H9 (cell line): ENCODE data around the gene ATF7. TPM values are rescaled to one million over a fixed set of nuclear protein-coding genes. Genes with fewer than 3 reads are reported as not detected.

Experiments used
- DNase-seq: peaks from one replicate; pipeline ENCODE4 v3.0.0-alpha.2; 2017
- H2AFZ ChIP-seq: one replicate; pipeline ENCODE4 v1.6.1; 2013; ENCODE audit warnings: mild to moderate bottlenecking, low read length, control low read depth, moderate library complexity
- H2AK5ac ChIP-seq: 2 replicates; pipeline ENCODE4 v1.6.1; 2013; ENCODE audit warnings: low read length, control low read depth, mixed read lengths; ENCODE audit not compliant: insufficient read length
- H2BK120ac ChIP-seq: one replicate; pipeline ENCODE4 v1.6.1; 2013; ENCODE audit warnings: low read depth, mild to moderate bottlenecking, low read length, control low read depth, inconsistent platforms; ENCODE audit not compliant: poor library complexity, severe bottlenecking
- H2BK12ac ChIP-seq: 2 replicates; pipeline ENCODE4 v1.6.1; 2013; ENCODE audit warnings: low read length, control low read depth, mixed read lengths, low read depth; ENCODE audit not compliant: insufficient read length
- H2BK15ac ChIP-seq: 2 replicates; pipeline ENCODE4 v1.6.1; 2013; ENCODE audit warnings: low read depth, low read length, control low read depth
- H2BK20ac ChIP-seq: one replicate; pipeline ENCODE4 v1.6.1; 2013; ENCODE audit warnings: low read depth, mild to moderate bottlenecking, low read length, control low read depth, inconsistent platforms; ENCODE audit not compliant: poor library complexity, severe bottlenecking
- H2BK5ac ChIP-seq: 2 replicates; pipeline ENCODE4 v1.6.1; 2013; ENCODE audit warnings: low read length, control low read depth, mixed read lengths; ENCODE audit not compliant: insufficient read length
- H3K14ac ChIP-seq: 2 replicates; pipeline ENCODE4 v1.6.1; 2013; ENCODE audit warnings: low read length, control low read depth; ENCODE audit not compliant: insufficient read depth
- H3K18ac ChIP-seq: 2 replicates; pipeline ENCODE4 v1.6.1; 2013; ENCODE audit warnings: low read depth, mild to moderate bottlenecking, mixed read lengths, low read length, control low read depth; ENCODE audit not compliant: insufficient read length
- H3K23ac ChIP-seq: 2 replicates; pipeline ENCODE4 v1.6.1; 2013; ENCODE audit warnings: low read length, control low read depth, mixed read lengths, low read depth; ENCODE audit not compliant: insufficient read length
- H3K23me2 ChIP-seq: 2 replicates; pipeline ENCODE4 v1.6.1; 2013; ENCODE audit warnings: low read depth, mild to moderate bottlenecking, mixed read lengths, low read length, control low read depth; ENCODE audit not compliant: insufficient read length, poor library complexity, severe bottlenecking
- H3K27ac ChIP-seq: 2 replicates; pipeline ENCODE4 v1.5.1; 2013; ENCODE audit warnings: low read length, control low read depth, mixed read lengths, low read depth; ENCODE audit not compliant: insufficient read length
- H3K27me3 ChIP-seq: 2 replicates; pipeline ENCODE4 v1.6.1; 2013; ENCODE audit warnings: low read length, control low read depth, inconsistent platforms; ENCODE audit not compliant: insufficient read depth
- H3K4ac ChIP-seq: 2 replicates; pipeline ENCODE4 v1.6.1; 2013; ENCODE audit warnings: low read depth, mild to moderate bottlenecking, control low read depth, inconsistent platforms, low read length, moderate library complexity
- H3K4me1 ChIP-seq: 2 replicates; pipeline ENCODE4 v1.6.1; 2013; ENCODE audit warnings: low read length, control low read depth, inconsistent platforms; ENCODE audit not compliant: insufficient read depth
- H3K4me2 ChIP-seq: 2 replicates; pipeline ENCODE4 v1.6.1; 2013; ENCODE audit warnings: low read length, control low read depth, mixed read lengths; ENCODE audit not compliant: insufficient read length, insufficient read depth
- H3K56ac ChIP-seq: 2 replicates; pipeline ENCODE4 v1.6.1; 2013; ENCODE audit warnings: low read depth, mild to moderate bottlenecking, mixed read lengths, low read length, control low read depth; ENCODE audit not compliant: insufficient read length
- H3K79me1 ChIP-seq: 2 replicates; pipeline ENCODE4 v1.6.1; 2013; ENCODE audit warnings: low read depth, mild to moderate bottlenecking, moderate library complexity, low read length, control low read depth, inconsistent platforms; ENCODE audit not compliant: insufficient read depth, poor library complexity, severe bottlenecking
- H3K79me2 ChIP-seq: 2 replicates; pipeline ENCODE4 v1.6.1; 2013; ENCODE audit warnings: low read length, control low read depth, inconsistent platforms; ENCODE audit not compliant: insufficient read depth
- H3K9ac ChIP-seq: 2 replicates; pipeline ENCODE4 v1.6.1; 2013; ENCODE audit warnings: low read length, control low read depth, mixed read lengths; ENCODE audit not compliant: insufficient read length; ENCODE audit errors: extremely low read depth
- H3K9me3 ChIP-seq: one replicate; pipeline ENCODE4 v1.6.1; 2013; ENCODE audit warnings: low read depth, low read length, inconsistent platforms; ENCODE audit not compliant: control insufficient read depth
- H3T11ph ChIP-seq: one replicate; pipeline ENCODE4 v1.6.1; 2013; ENCODE audit warnings: mild to moderate bottlenecking, low read length, control low read depth, inconsistent platforms
- H4K20me1 ChIP-seq: one replicate; pipeline ENCODE4 v1.6.1; 2013; ENCODE audit not compliant: control insufficient read depth, insufficient read length, insufficient read depth
- H4K5ac ChIP-seq: 2 replicates; pipeline ENCODE4 v1.6.1; 2013; ENCODE audit warnings: low read depth, mild to moderate bottlenecking, mixed read lengths, low read length, control low read depth; ENCODE audit not compliant: insufficient read length
- H4K8ac ChIP-seq: replicated peaks from 2 replicates; pipeline ENCODE4 v1.6.1; 2013; ENCODE audit warnings: low read length, control low read depth, mixed read lengths, low read depth; ENCODE audit not compliant: insufficient read length
- H4K91ac ChIP-seq: 2 replicates; pipeline ENCODE4 v1.6.1; 2013; ENCODE audit warnings: low read depth, mild to moderate bottlenecking, moderate library complexity, mixed read lengths, low read length, control low read depth; ENCODE audit not compliant: insufficient read length
- H3K27ac Mint-ChIP-seq, 3 experiments: 2 replicates in 2 of 3; 3 replicates in 1 of 3; pipeline ENCODE4 v1.8.0; 2020 to 2021; ENCODE audit warnings: mixed read lengths in 3 of 3, mild to moderate bottlenecking in 1 of 3, moderate library complexity in 1 of 3
- H3K27me3 Mint-ChIP-seq: 2 replicates; pipeline ENCODE4 v1.8.0; 2021; ENCODE audit warnings: low read depth, mild to moderate bottlenecking, moderate library complexity, mixed read lengths
- H3K36me3 Mint-ChIP-seq, 3 experiments: 2 replicates in 2 of 3; 3 replicates in 1 of 3; pipeline ENCODE4 v1.8.0; 2020 to 2021; ENCODE audit warnings: low read depth in 3 of 3, mixed read lengths in 3 of 3; ENCODE audit not compliant: insufficient read depth in 1 of 3
- H3K4me1 Mint-ChIP-seq, 2 experiments: 2 replicates each; pipeline ENCODE4 v1.8.0; 2020; ENCODE audit warnings: mixed read lengths in 2 of 2
- H3K4me3 Mint-ChIP-seq, 2 experiments: 2 replicates in 1 of 2; 3 replicates in 1 of 2; pipeline ENCODE4 v1.8.0; 2020 to 2021; ENCODE audit warnings: mild to moderate bottlenecking in 2 of 2, mixed read lengths in 2 of 2, moderate library complexity in 1 of 2
- H3K9me3 Mint-ChIP-seq, 2 experiments: 2 replicates in 1 of 2; 3 replicates in 1 of 2; pipeline ENCODE4 v1.8.0; 2020; ENCODE audit warnings: mild to moderate bottlenecking in 2 of 2, mixed read lengths in 2 of 2, moderate library complexity in 1 of 2
- CTCF ChIP-seq: fragments of 200-600 bp; sonication (generic); conservative IDR thresholded peaks from 3 replicates; pipeline ENCODE4 v1.8.0; 2021; ENCODE audit warnings: antibody characterized with exemption, mild to moderate bottlenecking
- WGBS: extraction: QIAGEN DNeasy Blood & Tissue Kit; methylation state at CpG from one replicate; pipeline ENCODE4 v1.1.7; 2013; ENCODE audit warnings: missing lambda C conversion rate, low lambda C conversion rate, mixed read lengths; ENCODE audit not compliant: insufficient read length; ENCODE audit errors: extremely low coverage; 5-methylcytosine and 5-hydroxymethylcytosine counted together
- total RNA-seq: library from RNA; stranded (reverse); gene quantifications from 2 replicates; pipeline ENCODE4 v1.2.1, GENCODE V29; 2021

Gene ATF7
- total RNA-seq, 1 experiment from 2014 or later: 17.7 TPM

- no peak overlapping the region for H2AFZ ChIP-seq
- no peak overlapping the region for H2BK120ac ChIP-seq
- H4K91ac ChIP-seq: no peak overlapping the region
- peaks cover 10% of the 10 kb centered on the region for H3K23me2 ChIP-seq
- no peak overlapping the region for H2AK5ac ChIP-seq
- no peak overlapping the region for H2BK20ac ChIP-seq
- no peak overlapping the region for H2BK5ac ChIP-seq
- Mint-ChIP-seq H3K27ac (no peak overlapping the region; a peak in 1 of 7 replicates), H3K4me1 (peaks cover 29 to 30% of the 10 kb centered on the region in 2 experiments), H3K27me3 (no peaks in the 10 kb centered on the region), H3K4me3 (peak overlapping the region; percentile 85 to 92), H3K36me3 (no peaks in the 10 kb centered on the region; a peak in 1 of 7 replicates), H3K9me3 (no peaks in the 10 kb centered on the region; a peak in 1 of 5 replicates)
- H3K56ac ChIP-seq: no peak overlapping the region
- H3K14ac ChIP-seq: no peak overlapping the region
- H3K4me1 ChIP-seq: peaks cover 8% of the 10 kb centered on the region
- no peak for TF ChIP-seq CTCF
- no peak overlapping the region for H3K18ac ChIP-seq
- no CpG with 5 or more reads among the region's 4 CpGs for WGBS
- H3T11ph ChIP-seq: no peak overlapping the region
- no peak overlapping the region for H4K8ac ChIP-seq
- no peak for DNase-seq
- no peak overlapping the region for H3K4ac ChIP-seq
- H4K20me1 ChIP-seq: no peaks in the 10 kb centered on the region
- no peaks in the 10 kb centered on the region for H3K79me1 ChIP-seq
- H3K9ac ChIP-seq: peak overlapping the region; percentile 49
- H3K27me3 ChIP-seq: no peaks in the 10 kb centered on the region
- H3K9me3 ChIP-seq: no peaks in the 10 kb centered on the region
- no peak overlapping the region for H2BK12ac ChIP-seq
- no peak overlapping the region for H3K23ac ChIP-seq
- H3K4me2 ChIP-seq: peak overlapping the region; percentile 71
- H3K79me2 ChIP-seq: peaks cover 3% of the 10 kb centered on the region; the same call in 1 of the 2 replicates
- H3K27ac ChIP-seq: no peak overlapping the region
- H4K5ac ChIP-seq: no peak overlapping the region
- H2BK15ac ChIP-seq: no peak overlapping the region
These were observed 1.2 kb downstream of the ATF7 start for GRCh38 chr12:53624956-53625355.
